Measurements from ENCODE around the gene LDHB.

DNA sequence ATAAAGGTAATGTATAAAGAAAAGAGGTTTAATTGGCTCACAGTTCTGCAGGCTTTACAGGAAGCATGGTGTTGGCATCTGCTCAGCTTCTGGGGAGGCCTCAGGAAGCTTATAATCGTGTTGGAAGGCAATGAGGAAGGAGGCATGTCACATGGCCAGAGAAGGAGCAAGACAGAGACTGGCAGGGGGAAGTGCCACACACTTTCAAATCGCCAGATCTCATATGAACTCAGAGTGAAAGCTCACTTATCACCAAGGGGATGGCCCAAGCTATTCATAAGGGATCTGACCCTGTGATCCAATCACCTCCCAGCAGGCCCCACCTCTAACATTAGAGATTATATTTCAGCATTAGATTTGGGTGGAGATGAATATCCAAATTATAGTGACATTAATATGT lies 26.3 kb downstream of the LDHB start:
- TF ChIP-seq, protein P1, sequence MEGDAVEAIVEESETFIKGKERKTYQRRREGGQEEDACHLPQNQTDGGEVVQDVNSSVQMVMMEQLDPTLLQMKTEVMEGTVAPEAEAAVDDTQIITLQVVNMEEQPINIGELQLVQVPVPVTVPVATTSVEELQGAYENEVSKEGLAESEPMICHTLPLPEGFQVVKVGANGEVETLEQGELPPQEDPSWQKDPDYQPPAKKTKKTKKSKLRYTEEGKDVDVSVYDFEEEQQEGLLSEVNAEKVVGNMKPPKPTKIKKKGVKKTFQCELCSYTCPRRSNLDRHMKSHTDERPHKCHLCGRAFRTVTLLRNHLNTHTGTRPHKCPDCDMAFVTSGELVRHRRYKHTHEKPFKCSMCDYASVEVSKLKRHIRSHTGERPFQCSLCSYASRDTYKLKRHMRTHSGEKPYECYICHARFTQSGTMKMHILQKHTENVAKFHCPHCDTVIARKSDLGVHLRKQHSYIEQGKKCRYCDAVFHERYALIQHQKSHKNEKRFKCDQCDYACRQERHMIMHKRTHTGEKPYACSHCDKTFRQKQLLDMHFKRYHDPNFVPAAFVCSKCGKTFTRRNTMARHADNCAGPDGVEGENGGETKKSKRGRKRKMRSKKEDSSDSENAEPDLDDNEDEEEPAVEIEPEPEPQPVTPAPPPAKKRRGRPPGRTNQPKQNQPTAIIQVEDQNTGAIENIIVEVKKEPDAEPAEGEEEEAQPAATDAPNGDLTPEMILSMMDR (IDR thresholded peaks at IDR 0.05; ENCODE audit: insufficient read depth, low read depth, low read length), result no peak
- no peak for TF ChIP-seq EZH2 (IDR thresholded peaks at IDR 0.05; ENCODE audit: insufficient read depth, low read length)

All from astrocyte (in vitro differentiated cells and primary cell).